ENCODE data around the gene SMURF1. TPM values are rescaled to one million over a fixed set of nuclear protein-coding genes. Genes with fewer than 3 reads are reported as not detected.

The SMURF1 gene
- total and polyA plus RNA-seq, 2 experiments from 2014 or later: 12.4 to 21.7 TPM

- TF ChIP-seq EZH2phosphoT487 (IDR thresholded peaks at IDR 0.05; ENCODE audit: low read depth, severe bottlenecking, unreplicated experiment): no peak
- TF ChIP-seq EZH2 (IDR thresholded peaks at IDR 0.05; ENCODE audit: borderline replicate concordance): no peak
- TF ChIP-seq CTCF (IDR thresholded peaks at IDR 0.05; ENCODE audit: poor library complexity): no peak
- Histone ChIP-seq H3K4me2 (no peak overlapping the region), H3K4me1 (ENCODE audit: insufficient read depth) (no peaks in the 10 kb centered on the region), H4K20me1 (ENCODE audit: insufficient read depth, poor library complexity, severe bottlenecking) (no peaks in the 10 kb centered on the region), H3K27me3 (no peaks in the 10 kb centered on the region), H3K79me2 (peaks cover 7% of the 10 kb centered on the region), H3K36me3 (replicated peaks; ENCODE audit: insufficient read depth, low read depth) (no peaks in the 10 kb centered on the region), H2AFZ (no peak overlapping the region), H3K9me2 (replicated peaks; ENCODE audit: insufficient read depth) (no peaks in the 10 kb centered on the region), H3K9me3 (ENCODE audit: low read depth) (no peaks in the 10 kb centered on the region), H3K4me3 (no peak overlapping the region), H3K27ac (no peak overlapping the region)
- 96% methylated on average over 9 of the region's 9 CpGs for WGBS (ENCODE audit: low lambda C conversion rate, missing lambda C conversion rate)
- DNase-seq (ENCODE audit: low spot score): no peak
Observed at GRCh38 chr7:99054781-99055180, 89.1 kb downstream of the SMURF1 start.

- 49% methylated on average over 2 of the region's 2 CpGs for whole genome bisulfite sequencing (ENCODE audit: low lambda C conversion rate, missing lambda C conversion rate)
- H3K4me2 ChIP-seq: no peak overlapping the region
Observed at GRCh38 chr7:99050971-99051370, 92.9 kb downstream of the SMURF1 start.

GRCh38 chr7:99047526-99048077 lies 96.3 kb downstream of the SMURF1 start:
- Histone ChIP-seq H3K27ac (no peak overlapping the region), H3K4me3 (no peak overlapping the region), H3K36me3 (replicated peaks; ENCODE audit: insufficient read depth, low read depth) (no peaks in the 10 kb centered on the region), H3K27me3 (no peaks in the 10 kb centered on the region), H4K20me1 (ENCODE audit: insufficient read depth, poor library complexity, severe bottlenecking) (no peaks in the 10 kb centered on the region), H3K9me3 (ENCODE audit: low read depth) (no peaks in the 10 kb centered on the region), H3K4me1 (ENCODE audit: insufficient read depth) (no peaks in the 10 kb centered on the region), H3K4me2 (no peak overlapping the region), H2AFZ (no peak overlapping the region), H3K79me2 (no peaks in the 10 kb centered on the region), H3K9me2 (replicated peaks; ENCODE audit: insufficient read depth) (no peaks in the 10 kb centered on the region)
- no peak for DNase-seq (ENCODE audit: low spot score)
- TF ChIP-seq CTCF (IDR thresholded peaks at IDR 0.05; ENCODE audit: poor library complexity): no peak
- TF ChIP-seq EZH2phosphoT487 (IDR thresholded peaks at IDR 0.05; ENCODE audit: low read depth, severe bottlenecking, unreplicated experiment): no peak
- TF ChIP-seq EZH2 (IDR thresholded peaks at IDR 0.05; ENCODE audit: borderline replicate concordance): no peak
- WGBS (ENCODE audit: low lambda C conversion rate, missing lambda C conversion rate): 96% methylated on average over 15 of the region's 15 CpGs

More at GRCh38 chr7:99050971-99051370, 92.9 kb downstream of the SMURF1 start:
- no peaks in the 10 kb centered on the region for H3K9me3 ChIP-seq (ENCODE audit: low read depth)
- no peaks in the 10 kb centered on the region for H3K36me3 ChIP-seq (replicated peaks; ENCODE audit: insufficient read depth, low read depth)
- H3K79me2 ChIP-seq: no peaks in the 10 kb centered on the region
- H3K27ac ChIP-seq: peak overlapping the region; percentile 46
- TF ChIP-seq CTCF (IDR thresholded peaks at IDR 0.05; ENCODE audit: poor library complexity): no peak
- no peak for TF ChIP-seq EZH2 (IDR thresholded peaks at IDR 0.05; ENCODE audit: borderline replicate concordance)
- TF ChIP-seq EZH2phosphoT487 (IDR thresholded peaks at IDR 0.05; ENCODE audit: low read depth, severe bottlenecking, unreplicated experiment): no peak
- DNase-seq (ENCODE audit: low spot score): no peak
- no peaks in the 10 kb centered on the region for H4K20me1 ChIP-seq (ENCODE audit: insufficient read depth, poor library complexity, severe bottlenecking)
- H3K4me3 ChIP-seq: no peak overlapping the region
- no peaks in the 10 kb centered on the region for H3K9me2 ChIP-seq (replicated peaks; ENCODE audit: insufficient read depth)
- H2AFZ ChIP-seq: no peak overlapping the region
- no peaks in the 10 kb centered on the region for H3K4me1 ChIP-seq (ENCODE audit: insufficient read depth)
- no peaks in the 10 kb centered on the region for H3K27me3 ChIP-seq

Measured in hepatocyte (in vitro differentiated cells).